Breast epithelium (tissue), 3 donors: ENCODE measurements around the gene PIM2.

Experiments used
- CTCF ChIP-seq, 3 donors: fragments of 450-650 bp; IDR thresholded peaks; one replicate each; pipeline ENCODE4 v1.5.1; 2016 to 2017; ENCODE audit warnings: antibody characterized with exemption in 3 of 3, mild to moderate bottlenecking in 3 of 3, moderate library complexity in 3 of 3
- POLR2A ChIP-seq: fragments of 450-650 bp; IDR thresholded peaks from one replicate; pipeline ENCODE4 v1.6.1; 2016; ENCODE audit warnings: antibody characterized with exemption, mild to moderate bottlenecking, moderate library complexity
- POLR2AphosphoS5 ChIP-seq, 3 donors: sonication (generic); formaldehyde crosslinking; IDR thresholded peaks; one replicate each; pipeline ENCODE4 v1.6.1; 2017; ENCODE audit warnings: antibody characterized with exemption in 3 of 3

DNA sequence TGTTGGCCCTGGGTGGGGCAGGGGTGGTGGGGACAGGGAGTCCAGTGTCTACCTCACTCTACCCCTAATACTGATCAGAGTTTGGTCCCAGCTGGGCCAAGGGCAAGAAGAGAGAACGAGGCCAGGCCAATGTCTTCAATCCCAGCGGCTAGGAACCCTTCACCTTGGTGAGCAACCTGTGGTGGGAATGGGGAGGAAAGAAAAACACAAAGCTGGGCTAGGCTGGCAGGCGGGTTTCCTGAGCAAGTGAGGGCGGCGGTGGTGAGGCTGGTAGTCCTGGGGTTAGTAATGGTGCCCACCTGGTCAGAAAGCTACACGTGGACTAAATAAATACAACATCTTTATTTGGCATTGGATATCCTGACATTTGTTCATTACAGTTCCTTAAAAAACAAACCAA is 15.5 kb downstream of the PIM2 start:
- no peak for TF ChIP-seq CTCF (IDR thresholded peaks at IDR 0.05)
- TF ChIP-seq POLR2AphosphoS5 (IDR thresholded peaks at IDR 0.05), result no peak
- no peak for TF ChIP-seq POLR2A
